OCI-LY1 (cell line): ENCODE data around the gene MPHOSPH8.

Source experiments
- H2AFZ ChIP-seq: fragments of 200-600 bp; sonication (generic), shearing (Covaris generic); 2 replicates; pipeline ENCODE4 v1.6.0; 2014; ENCODE audit warnings: antibody characterized with exemption, mild to moderate bottlenecking, low read length
- H3F3A ChIP-seq: fragments of 200-600 bp; sonication (generic), shearing (Covaris generic); 2 replicates; pipeline ENCODE4 v1.6.0; 2014; ENCODE audit warnings: mild to moderate bottlenecking, antibody characterized with exemption, low read length, moderate library complexity; ENCODE audit not compliant: insufficient read depth
- H3K27ac ChIP-seq: fragments of 200-600 bp; sonication (generic); 2 replicates; pipeline ENCODE4 v1.5.1; 2014; ENCODE audit warnings: low read length, mixed run types, mild to moderate bottlenecking, low read depth; ENCODE audit not compliant: poor library complexity, severe bottlenecking
- H3K27me3 ChIP-seq: fragments of 200-600 bp; sonication (generic); 2 replicates; pipeline ENCODE4 v1.6.0; 2014; ENCODE audit warnings: antibody characterized with exemption, mild to moderate bottlenecking, low read length, moderate library complexity; ENCODE audit not compliant: insufficient read depth
- H3K36me3 ChIP-seq: fragments of 200-600 bp; sonication (generic); 2 replicates; pipeline ENCODE4 v1.6.1; 2014; ENCODE audit warnings: mild to moderate bottlenecking, antibody characterized with exemption, low read length, moderate library complexity, mixed read lengths; ENCODE audit not compliant: insufficient read depth
- H3K4me1 ChIP-seq: fragments of 200-600 bp; sonication (generic); 2 replicates; pipeline ENCODE4 v1.5.1; 2014; ENCODE audit warnings: mild to moderate bottlenecking, low read length, moderate library complexity; ENCODE audit not compliant: insufficient read depth, severe bottlenecking
- H3K4me2 ChIP-seq: fragments of 200-600 bp; sonication (generic), shearing (Covaris generic); 2 replicates; pipeline ENCODE4 v1.6.1; 2014; ENCODE audit warnings: low read length
- H3K4me3 ChIP-seq: fragments of 200-600 bp; sonication (generic); 2 replicates; pipeline ENCODE4 v1.5.1; 2014; ENCODE audit warnings: low read length, low read depth, mild to moderate bottlenecking, mixed read lengths; ENCODE audit not compliant: poor library complexity, severe bottlenecking
- H3K79me2 ChIP-seq: fragments of 200-600 bp; shearing (Covaris generic); 2 replicates; pipeline ENCODE4 v1.6.1; 2016; ENCODE audit warnings: mixed run types, low read length, mixed read lengths; ENCODE audit not compliant: insufficient read depth
- H3K9ac ChIP-seq: fragments of 200-600 bp; sonication (generic), shearing (Covaris generic); 2 replicates; pipeline ENCODE4 v1.6.1; 2014; ENCODE audit warnings: mild to moderate bottlenecking, low read length, mixed read lengths
- H3K9me2 ChIP-seq: fragments of 200-600 bp; sonication (generic), shearing (Covaris generic); 2 replicates; pipeline ENCODE4 v1.6.1; 2014; ENCODE audit warnings: low read depth, mild to moderate bottlenecking, low read length, mixed read lengths
- H3K9me3 ChIP-seq: fragments of 200-600 bp; shearing (Covaris generic); 2 replicates; pipeline ENCODE4 v1.6.1; 2014; ENCODE audit warnings: low read length, mixed read lengths
- H4K20me1 ChIP-seq: fragments of 200-600 bp; sonication (generic), shearing (Covaris generic); 2 replicates; pipeline ENCODE4 v1.6.0; 2016; ENCODE audit warnings: mild to moderate bottlenecking, low read length; ENCODE audit not compliant: insufficient read depth
- CTCF ChIP-seq: fragments of 200-600 bp; sonication (generic), shearing (Covaris generic); IDR thresholded peaks from 2 replicates; pipeline ENCODE4 v1.5.1; 2017; ENCODE audit warnings: mild to moderate bottlenecking, antibody characterized with exemption, low read length, moderate library complexity, mixed read lengths
- EZH2 ChIP-seq: fragments of 200-600 bp; sonication (generic), shearing (Covaris generic); IDR thresholded peaks from 2 replicates; pipeline ENCODE4 v1.8.0; 2017; ENCODE audit warnings: borderline replicate concordance, mixed run types, mild to moderate bottlenecking, antibody characterized with exemption, low read length, moderate library complexity, mixed read lengths

MPHOSPH8 gene

GRCh38 chr13:19646063-19646462 lies 12.6 kb downstream of the MPHOSPH8 start:
- Histone ChIP-seq H3K9ac (no peak overlapping the region), H3K9me2 (no peaks in the 10 kb centered on the region), H3K9me3 (no peaks in the 10 kb centered on the region), H3K4me1 (no peaks in the 10 kb centered on the region), H3K4me2 (no peak overlapping the region), H3K36me3 (peaks cover 76% of the 10 kb centered on the region), H3F3A (no peaks in the 10 kb centered on the region), H3K27ac (no peak overlapping the region), H3K4me3 (no peak overlapping the region), H4K20me1 (no peaks in the 10 kb centered on the region), H3K27me3 (no peaks in the 10 kb centered on the region), H3K79me2 (no peaks in the 10 kb centered on the region), H2AFZ (no peak overlapping the region)
- TF ChIP-seq CTCF = no peak

GRCh38 chr13:19650742-19651141 lies 17.3 kb downstream of the MPHOSPH8 start:
- H3K4me1 ChIP-seq = no peaks in the 10 kb centered on the region
- no peak overlapping the region for H3K4me3 ChIP-seq
- no peaks in the 10 kb centered on the region for H3K9me2 ChIP-seq
- H4K20me1 ChIP-seq = no peaks in the 10 kb centered on the region
- H3K27ac ChIP-seq = no peak overlapping the region
- no peaks in the 10 kb centered on the region for H3F3A ChIP-seq
- H3K79me2 ChIP-seq = no peaks in the 10 kb centered on the region
- H3K9me3 ChIP-seq = no peaks in the 10 kb centered on the region
- TF ChIP-seq EZH2 (no peak), CTCF (no peak)
- no peak overlapping the region for H3K9ac ChIP-seq
- H3K4me2 ChIP-seq = no peak overlapping the region
- H3K27me3 ChIP-seq = no peaks in the 10 kb centered on the region
- H3K36me3 ChIP-seq = peaks cover 53% of the 10 kb centered on the region
- H2AFZ ChIP-seq = no peak overlapping the region

- no peak overlapping the region for H3K9ac ChIP-seq
- H4K20me1 ChIP-seq = no peaks in the 10 kb centered on the region
- H3K4me3 ChIP-seq = no peak overlapping the region
- no peaks in the 10 kb centered on the region for H3K4me1 ChIP-seq
- H3K9me3 ChIP-seq = no peaks in the 10 kb centered on the region
- no peaks in the 10 kb centered on the region for H3F3A ChIP-seq
- no peaks in the 10 kb centered on the region for H3K79me2 ChIP-seq
- H3K9me2 ChIP-seq = no peaks in the 10 kb centered on the region
- H3K27me3 ChIP-seq = no peaks in the 10 kb centered on the region
- H3K27ac ChIP-seq = no peak overlapping the region
- H3K4me2 ChIP-seq = no peak overlapping the region
- TF ChIP-seq EZH2 (no peak), CTCF (no peak)
- H2AFZ ChIP-seq = no peak overlapping the region
- peaks cover 38% of the 10 kb centered on the region for H3K36me3 ChIP-seq
These were observed 24.6 kb downstream of the MPHOSPH8 start for GRCh38 chr13:19657872-19658591.
